ENCODE data around the gene PIEZO1.

The PIEZO1 gene

DNA sequence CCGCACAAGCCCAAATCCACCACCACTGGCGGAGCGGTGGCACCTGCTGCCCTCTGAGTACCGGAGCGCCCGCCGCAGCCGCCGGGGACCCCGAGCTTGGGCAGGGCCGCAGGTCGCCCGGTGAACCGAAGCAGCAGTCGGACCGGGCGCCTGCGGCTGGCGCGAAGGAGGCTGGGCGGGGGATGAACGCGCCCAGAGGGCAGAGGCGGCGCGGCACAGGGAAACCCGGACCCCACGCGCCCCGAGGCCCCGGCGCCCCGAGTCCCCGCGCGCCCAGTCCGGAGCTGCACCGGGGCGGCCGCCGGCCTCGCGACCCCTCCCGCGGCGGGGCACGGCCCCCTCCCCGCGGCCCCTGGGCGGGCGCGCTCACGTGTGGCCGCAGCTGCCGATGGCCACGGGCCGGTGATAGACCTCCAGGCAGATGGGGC, 79.2 kb downstream of the PIEZO1 start:
- DNase-seq (ENCODE audit: low read depth, low spot score), result no peak

DNA sequence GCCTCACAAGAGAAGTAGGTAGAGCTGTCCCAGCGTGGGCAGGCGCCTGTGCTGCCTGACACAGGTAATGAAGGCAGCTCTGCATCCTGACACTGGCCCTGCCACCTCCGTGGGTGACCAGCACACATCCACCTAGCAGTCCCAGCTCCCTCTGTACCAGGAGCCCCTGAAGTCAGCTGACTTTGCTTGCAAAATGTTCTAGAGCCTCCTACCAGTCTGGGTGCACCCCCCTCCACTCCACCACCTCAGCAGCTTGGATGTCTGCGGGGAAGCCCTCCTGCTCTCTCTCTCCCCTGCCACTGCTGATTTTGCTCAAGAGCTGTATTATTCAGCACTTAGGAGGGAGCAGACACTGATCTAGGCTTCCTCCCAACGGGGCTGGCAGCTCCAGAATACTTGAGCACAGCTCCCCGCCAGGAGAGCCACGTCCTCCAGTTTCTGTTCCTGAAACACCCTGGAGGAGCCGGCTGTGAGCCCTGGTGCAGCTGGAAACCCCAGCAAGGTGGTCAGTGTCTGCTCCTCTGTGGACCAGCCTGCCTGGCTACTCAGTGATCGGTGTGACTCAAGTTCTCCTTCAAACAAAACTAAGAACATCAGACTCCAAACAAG, 79.8 kb downstream of the PIEZO1 start:
- DNase-seq (ENCODE audit: low read depth, low spot score), result no peak

GRCh38 chr16:88703486-88704309, 81.3 kb downstream of the PIEZO1 start:
- no peak for DNase-seq (ENCODE audit: low read depth, low spot score)

GRCh38 chr16:88702371-88703210, 82.4 kb downstream of the PIEZO1 start:
- DNase-seq (ENCODE audit: low read depth, low spot score), result no peak

- DNase-seq (ENCODE audit: low read depth, low spot score), result no peak
Observed at GRCh38 chr16:88701581-88702370, 83.2 kb downstream of the PIEZO1 start.

GRCh38 chr16:88700636-88701482, 84.2 kb downstream of the PIEZO1 start:
- DNase-seq (ENCODE audit: low read depth, low spot score), result no peak

- no peak for DNase-seq (ENCODE audit: low read depth, low spot score)
Observed at GRCh38 chr16:88700322-88700635, 84.7 kb downstream of the PIEZO1 start.

DNA sequence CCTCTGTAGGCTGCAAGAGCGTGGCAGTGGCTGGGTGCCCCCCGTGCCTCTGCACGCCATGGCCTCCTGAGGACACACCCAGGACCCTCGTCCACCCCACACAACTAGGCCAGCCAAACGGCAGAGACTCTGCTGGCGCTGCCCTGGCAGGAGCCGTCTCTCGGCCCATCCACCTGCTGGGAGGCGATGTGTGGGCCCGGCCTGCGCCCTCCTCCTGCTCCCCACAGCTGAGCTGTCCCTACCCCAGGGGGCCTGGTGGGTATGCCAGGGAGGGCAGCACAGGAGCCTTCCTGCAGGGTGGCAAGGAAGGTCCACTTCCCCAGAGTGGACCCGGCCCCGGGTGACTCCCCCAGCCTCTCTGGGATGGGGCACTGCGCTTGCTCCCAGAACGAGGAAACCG, 85.8 kb downstream of the PIEZO1 start:
- no peak for DNase-seq (ENCODE audit: low read depth, low spot score)

GRCh38 chr16:88698646-88699045, 86.4 kb downstream of the PIEZO1 start:
- no peak for DNase-seq (ENCODE audit: low read depth, low spot score)

DNA sequence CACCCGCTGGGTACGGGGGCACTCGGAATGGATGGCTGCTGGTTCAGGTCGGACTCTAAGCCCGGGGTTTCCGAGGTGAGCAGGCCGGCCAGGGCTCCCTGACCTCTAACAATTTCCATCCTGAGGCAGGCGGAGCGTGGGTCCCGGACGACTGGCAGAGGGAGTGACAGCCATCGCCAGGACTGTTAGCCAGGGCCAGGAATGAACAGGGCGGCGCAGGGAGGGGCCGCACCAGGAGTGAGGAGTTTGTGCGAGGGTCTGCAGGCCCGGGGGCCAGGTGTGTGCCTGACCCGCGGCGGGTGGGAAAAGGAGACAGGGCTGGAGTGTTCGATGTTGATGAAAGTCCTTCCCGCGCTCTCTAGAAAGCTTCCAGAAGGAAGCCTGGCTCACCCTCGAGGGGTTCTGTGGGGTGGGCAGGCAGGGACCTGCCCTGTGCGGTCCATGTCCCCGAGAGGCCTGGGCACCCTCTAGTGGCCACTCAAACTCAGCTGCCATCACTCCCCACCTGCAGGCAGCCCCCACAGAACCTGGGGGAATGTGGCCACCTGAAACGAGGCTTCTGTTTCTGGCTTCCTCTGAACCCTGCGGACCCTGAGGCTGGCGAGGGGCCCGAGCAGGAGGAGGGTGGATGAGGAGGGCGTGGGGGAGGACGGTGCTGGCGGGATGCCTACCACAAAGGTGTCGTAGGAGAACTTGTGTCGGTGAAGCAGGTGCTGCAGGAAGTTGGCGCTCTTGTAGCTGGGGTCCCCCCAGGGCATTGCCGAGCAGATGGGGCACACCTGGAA, 87.0 kb downstream of the PIEZO1 start:
- DNase-seq (ENCODE audit: low read depth, low spot score), result no peak

GRCh38 chr16:88697116-88697830, 87.7 kb downstream of the PIEZO1 start:
- no peak for DNase-seq (ENCODE audit: low read depth, low spot score)

DNA sequence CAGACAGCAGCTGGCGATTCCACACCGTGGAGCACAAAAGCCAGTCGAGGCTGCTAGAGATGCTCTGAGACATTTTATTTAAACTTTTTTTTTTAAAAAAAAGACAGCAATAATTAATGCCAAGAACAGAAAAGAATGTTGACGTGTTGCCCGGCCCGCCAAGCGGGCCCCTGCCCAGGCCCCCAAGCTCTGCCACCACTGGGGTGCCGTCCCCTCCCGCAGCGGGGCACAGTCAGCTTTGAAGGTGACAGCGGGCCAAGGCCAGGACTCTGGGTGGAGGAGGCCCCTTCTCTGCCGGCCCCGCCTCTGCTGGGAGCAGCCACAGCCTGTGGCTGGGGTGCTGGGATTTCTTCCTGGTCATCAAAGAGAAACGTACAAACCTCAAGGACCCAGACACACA, 88.6 kb downstream of the PIEZO1 start:
- no peak for DNase-seq (ENCODE audit: low read depth, low spot score)

DNA sequence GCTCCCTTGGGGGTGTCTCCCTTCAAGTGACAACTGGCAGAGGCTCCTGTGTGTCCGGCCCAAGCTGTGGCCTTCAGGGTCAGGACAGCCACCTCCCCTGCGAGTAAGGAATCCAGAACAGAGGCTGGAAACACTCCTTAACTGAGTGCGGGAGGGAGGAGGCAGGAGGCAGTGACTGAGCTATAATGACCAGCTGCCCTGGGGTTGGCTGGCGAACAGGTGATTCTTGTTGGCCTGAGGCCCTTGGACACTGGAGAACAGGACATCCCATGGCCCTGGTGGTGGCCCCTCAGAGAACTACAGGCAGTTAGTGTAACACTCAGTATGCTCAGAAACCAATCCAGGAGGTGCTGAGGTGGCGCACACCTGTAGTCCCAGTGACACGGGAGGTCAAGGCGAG, 89.3 kb downstream of the PIEZO1 start:
- DNase-seq (ENCODE audit: low read depth, low spot score), result no peak

GRCh38 chr16:88695218-88695617, 89.8 kb downstream of the PIEZO1 start:
- DNase-seq (ENCODE audit: low read depth, low spot score), result no peak

- no peak for DNase-seq (ENCODE audit: low read depth, low spot score)
Observed at GRCh38 chr16:88694221-88695087, 90.6 kb downstream of the PIEZO1 start.

DNA sequence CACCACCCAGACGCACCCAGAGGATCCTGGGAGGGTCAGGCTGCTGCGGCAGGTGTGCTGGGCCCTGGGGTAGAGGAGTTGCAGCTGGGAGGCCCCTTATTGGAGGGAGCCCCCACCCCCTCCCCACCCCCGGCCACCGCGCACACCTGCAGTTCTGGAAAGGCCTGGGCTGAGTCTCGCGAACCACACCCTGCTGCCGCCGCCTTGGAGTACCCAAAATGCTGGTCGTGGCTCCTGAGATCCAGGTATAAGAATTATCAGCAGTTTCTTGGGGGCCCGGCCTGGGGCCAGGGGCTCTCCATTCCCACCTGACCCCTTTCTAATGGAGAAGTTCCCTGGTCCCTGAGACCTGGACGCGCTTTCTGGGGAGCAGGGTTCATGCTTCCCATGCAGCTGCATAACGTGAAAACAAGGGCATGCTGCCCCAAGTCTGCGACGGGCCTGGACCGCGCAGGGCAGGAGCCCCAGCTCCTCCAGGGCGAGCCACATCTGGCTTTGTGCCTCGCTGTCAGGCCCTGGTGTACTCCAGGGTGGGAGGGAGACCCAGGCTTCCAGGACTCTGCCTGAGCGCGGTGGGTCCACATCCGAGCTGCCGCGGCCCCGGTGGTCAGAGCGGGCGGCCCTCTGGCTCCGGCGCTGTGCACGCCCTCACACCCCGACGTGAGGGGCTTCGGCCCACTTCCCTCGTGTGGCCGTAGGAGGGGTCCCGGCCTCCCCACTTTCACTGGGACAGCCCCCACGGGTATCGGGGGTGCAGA, 91.4 kb downstream of the PIEZO1 start:
- no peak for DNase-seq (ENCODE audit: low read depth, low spot score)

GRCh38 chr16:88692861-88693260, 92.2 kb downstream of the PIEZO1 start:
- no peak for DNase-seq (ENCODE audit: low read depth, low spot score)

Measured in iPS DF 19.7 (cell line).